BJ (cell line): ENCODE data around the gene VANGL1. TPM values are rescaled to one million over a fixed set of nuclear protein-coding genes. Genes with fewer than 3 reads are reported as not detected.

Experiments
- CTCF ChIA-PET: fragments of 350-600 bp; formaldehyde crosslinking; extraction: SDS; loops from one replicate; lab custom pipeline; 2021; ENCODE audit warnings: antibody characterized with exemption, inconsistent platforms; lab: Yijun Ruan, JAX
- POLR2A ChIA-PET: fragments of 300-600 bp; sonication (Branson Sonifier 250); formaldehyde crosslinking; extraction: SDS; loops from one replicate; lab custom pipeline; 2021; ENCODE audit warnings: antibody characterized with exemption; lab: Charles Lee
- DNase-seq: peaks from one replicate; pipeline ENCODE4 v3.0.0-alpha.2; 2011; ENCODE audit warnings: low read depth
- H3K27me3 ChIP-seq: 2 replicates; pipeline ENCODE4 v1.6.0; 2011; ENCODE audit warnings: low read length; ENCODE audit not compliant: control insufficient read depth, insufficient read depth
- H3K36me3 ChIP-seq: 2 replicates; pipeline ENCODE4 v1.5.1; 2011; ENCODE audit warnings: low read length; ENCODE audit not compliant: control insufficient read depth, insufficient read depth
- H3K4me3 ChIP-seq: 2 replicates; pipeline ENCODE4 v1.5.1; 2011; ENCODE audit warnings: low read depth, mild to moderate bottlenecking, control low read depth, low read length
- polyA plus RNA-seq: library from polyadenylated mRNA; depleted of rRNA; stranded (reverse); fragments of >200 nt; gene quantifications from 2 replicates; pipeline ENCODE4 v1.2.3, GENCODE V29; 2011
- TF ChIP-seq, protein P1 (sequence below): IDR thresholded peaks from 2 replicates; pipeline ENCODE4 v1.5.1; 2011; ENCODE audit warnings: low read depth, mild to moderate bottlenecking, control low read depth, inconsistent platforms, low read length, moderate library complexity; ENCODE audit not compliant: insufficient read depth

The VANGL1 gene
- polyA plus RNA-seq, 1 experiment, result 11.6 TPM

DNA sequence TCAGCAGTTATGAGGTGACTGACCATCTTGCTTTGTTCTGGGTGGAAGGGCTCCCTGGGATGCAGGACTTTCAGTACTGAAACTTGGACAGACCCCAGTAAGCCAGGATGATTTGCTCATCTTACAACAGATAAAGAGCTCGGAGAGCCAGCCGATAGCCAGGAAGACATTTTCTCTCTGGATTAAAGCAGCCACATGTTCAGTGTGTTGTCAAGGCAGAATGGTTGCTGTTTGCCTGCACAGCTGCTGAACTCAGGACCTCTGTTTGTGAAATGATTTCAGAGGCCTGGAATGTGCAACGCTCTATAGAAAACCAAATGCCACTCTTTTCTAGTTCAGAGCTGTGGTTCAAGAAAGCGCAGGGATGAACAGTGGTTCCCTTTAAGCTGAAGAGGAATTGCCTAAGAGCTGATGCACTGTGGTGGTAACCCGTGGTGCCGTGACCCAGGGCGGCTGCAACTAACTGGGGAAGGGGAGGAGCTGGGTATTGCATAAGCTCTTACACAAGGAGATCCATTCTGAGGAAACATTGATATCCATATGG, 86.0 kb downstream of the VANGL1 start:
- TF ChIP-seq, protein P1, sequence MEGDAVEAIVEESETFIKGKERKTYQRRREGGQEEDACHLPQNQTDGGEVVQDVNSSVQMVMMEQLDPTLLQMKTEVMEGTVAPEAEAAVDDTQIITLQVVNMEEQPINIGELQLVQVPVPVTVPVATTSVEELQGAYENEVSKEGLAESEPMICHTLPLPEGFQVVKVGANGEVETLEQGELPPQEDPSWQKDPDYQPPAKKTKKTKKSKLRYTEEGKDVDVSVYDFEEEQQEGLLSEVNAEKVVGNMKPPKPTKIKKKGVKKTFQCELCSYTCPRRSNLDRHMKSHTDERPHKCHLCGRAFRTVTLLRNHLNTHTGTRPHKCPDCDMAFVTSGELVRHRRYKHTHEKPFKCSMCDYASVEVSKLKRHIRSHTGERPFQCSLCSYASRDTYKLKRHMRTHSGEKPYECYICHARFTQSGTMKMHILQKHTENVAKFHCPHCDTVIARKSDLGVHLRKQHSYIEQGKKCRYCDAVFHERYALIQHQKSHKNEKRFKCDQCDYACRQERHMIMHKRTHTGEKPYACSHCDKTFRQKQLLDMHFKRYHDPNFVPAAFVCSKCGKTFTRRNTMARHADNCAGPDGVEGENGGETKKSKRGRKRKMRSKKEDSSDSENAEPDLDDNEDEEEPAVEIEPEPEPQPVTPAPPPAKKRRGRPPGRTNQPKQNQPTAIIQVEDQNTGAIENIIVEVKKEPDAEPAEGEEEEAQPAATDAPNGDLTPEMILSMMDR, result no peak
- CTCF ChIA-PET, result interaction anchor here (0.7 to 1.3 kb wide), 5 partner anchors 9 to 44 kb away, joined by 3 to 7 read pairs (median 3); no protein-coding TSS in a partner anchor
- Histone ChIP-seq H3K27me3 (no peaks in the 10 kb centered on the region), H3K4me3 (no peak overlapping the region), H3K36me3 (no peaks in the 10 kb centered on the region)
- POLR2A ChIA-PET, result no interaction called here
- DNase-seq, result peak; percentile 44

DNA sequence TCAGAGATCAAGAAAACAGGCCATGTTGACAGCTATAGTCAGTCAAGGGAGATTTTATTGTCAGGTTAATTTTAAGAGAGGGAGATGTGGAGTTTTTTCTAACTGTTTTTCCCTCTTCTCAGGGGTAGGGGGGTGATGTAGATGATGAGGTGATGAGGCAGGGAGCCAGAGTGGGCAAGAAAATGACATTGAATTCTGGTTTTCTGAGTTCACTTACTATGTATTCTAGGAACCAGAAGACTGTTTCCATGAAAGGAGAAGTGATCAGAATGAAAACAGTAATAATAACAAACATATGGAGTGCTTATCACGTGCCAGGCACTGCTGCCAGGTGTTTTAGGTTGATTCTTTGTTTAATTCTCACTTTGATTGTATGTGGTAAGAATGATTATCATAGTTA, 86.6 kb downstream of the VANGL1 start:
- ChIA-PET CTCF (interaction anchor here (1.1 to 1.3 kb wide), 4 partner anchors 9 to 43 kb away, joined by 3 to 7 read pairs (median 4); no protein-coding TSS in a partner anchor), POLR2A (no interaction called here)
- Histone ChIP-seq H3K4me3 (no peak overlapping the region), H3K36me3 (no peaks in the 10 kb centered on the region), H3K27me3 (no peaks in the 10 kb centered on the region)
- no peak for DNase-seq
- TF ChIP-seq, protein P1, result no peak

DNA sequence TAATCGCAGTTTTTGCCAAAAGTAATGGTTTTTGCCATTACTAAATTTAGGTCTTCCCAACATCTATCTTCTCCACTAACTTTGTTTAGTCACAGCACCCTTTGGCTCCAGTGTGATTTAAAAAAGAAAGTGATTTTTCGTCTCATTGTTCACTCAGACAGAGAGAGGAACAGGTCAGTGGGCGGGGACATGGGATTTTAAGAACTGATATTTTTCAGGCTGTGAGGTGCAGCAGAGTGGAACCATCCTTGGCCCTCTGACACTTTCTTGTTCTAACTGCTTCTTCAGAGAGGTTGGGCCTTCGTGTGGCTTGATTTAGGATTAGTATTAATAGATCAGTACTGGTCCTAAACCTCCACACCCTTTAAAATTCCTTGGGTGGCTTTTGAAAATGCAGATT, 88.0 kb downstream of the VANGL1 start:
- DNase-seq, result no peak
- ChIA-PET CTCF (no interaction called here), POLR2A (no interaction called here)
- no peaks in the 10 kb centered on the region for H3K36me3 ChIP-seq
- H3K27me3 ChIP-seq, result peaks cover 1% of the 10 kb centered on the region
- TF ChIP-seq, protein P1, result no peak
- no peak overlapping the region for H3K4me3 ChIP-seq

DNA sequence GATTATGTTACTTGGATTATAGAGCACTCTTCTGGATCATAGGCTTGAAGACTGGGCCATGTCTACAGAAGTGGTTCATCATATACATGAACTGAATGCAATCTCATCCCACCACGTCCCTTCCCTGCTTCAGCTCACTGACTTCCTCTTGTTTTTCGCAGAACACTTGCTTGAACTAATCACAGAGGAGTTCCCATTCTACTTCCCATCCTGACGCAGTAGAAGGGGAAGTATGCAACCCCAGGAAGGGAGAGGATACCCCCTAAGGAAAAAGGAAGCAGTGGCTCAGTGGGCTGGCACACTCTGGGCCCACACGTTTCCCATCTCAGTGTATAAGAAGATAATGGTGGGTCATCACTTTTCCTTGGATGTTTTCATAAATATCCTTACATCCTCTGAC, 90.5 kb downstream of the VANGL1 start:
- no peak overlapping the region for H3K4me3 ChIP-seq
- DNase-seq, result no peak
- H3K36me3 ChIP-seq, result no peaks in the 10 kb centered on the region
- POLR2A ChIA-PET, result no interaction called here
- TF ChIP-seq, protein P1, result no peak
- H3K27me3 ChIP-seq, result peaks cover 1% of the 10 kb centered on the region
- CTCF ChIA-PET, result interaction anchor here (1.0 to 2.2 kb wide), 2 partner anchors 15 to 39 kb away, joined by 3 to 6 read pairs; no protein-coding TSS in a partner anchor

DNA sequence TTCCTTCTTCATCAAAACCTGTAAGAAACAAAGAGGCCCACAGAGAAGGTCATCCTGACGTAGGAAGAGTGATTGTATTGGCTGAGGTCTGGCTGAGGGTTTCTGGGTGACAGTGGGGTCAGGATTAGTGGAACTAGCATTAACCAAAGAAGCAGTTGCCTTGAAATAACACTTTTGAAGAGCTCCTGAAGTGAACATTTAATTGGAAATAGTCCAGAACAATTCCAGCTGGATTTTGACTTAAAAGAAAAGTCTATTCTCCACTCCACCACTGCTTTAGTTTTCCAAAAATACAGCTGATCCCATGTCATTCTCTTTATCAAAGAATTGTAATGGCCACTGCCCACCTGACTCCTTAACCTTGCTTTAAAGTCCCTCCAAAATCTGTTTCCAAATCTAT, 99.0 kb downstream of the VANGL1 start:
- Histone ChIP-seq H3K36me3 (no peaks in the 10 kb centered on the region), H3K27me3 (peaks cover 2% of the 10 kb centered on the region; the same call in 1 of the 2 replicates), H3K4me3 (no peak overlapping the region)
- POLR2A ChIA-PET, result no interaction called here
- no peak for DNase-seq
- CTCF ChIA-PET, result interaction anchor here (0.6 to 2.2 kb wide), 4 partner anchors 31 to 132 kb away, joined by 3 to 5 read pairs (median 4); no protein-coding TSS in a partner anchor
- TF ChIP-seq, protein P1, result no peak
